AG10803 (cell line): ENCODE measurements around the gene LZTR1.

ENCODE experiments used
- DNase-seq: peaks from one replicate; pipeline ENCODE4 v3.0.0; 2010; ENCODE audit warnings: low read depth
- H3K4me3 ChIP-seq: 2 replicates; pipeline ENCODE4 v1.5.1; 2011; ENCODE audit warnings: mild to moderate bottlenecking, low read length, control low read depth
- CTCF ChIP-seq: conservative IDR thresholded peaks from 2 replicates; pipeline ENCODE4 v1.5.1; 2011; ENCODE audit warnings: mild to moderate bottlenecking, low read length, control low read depth, inconsistent platforms

LZTR1 gene

DNA sequence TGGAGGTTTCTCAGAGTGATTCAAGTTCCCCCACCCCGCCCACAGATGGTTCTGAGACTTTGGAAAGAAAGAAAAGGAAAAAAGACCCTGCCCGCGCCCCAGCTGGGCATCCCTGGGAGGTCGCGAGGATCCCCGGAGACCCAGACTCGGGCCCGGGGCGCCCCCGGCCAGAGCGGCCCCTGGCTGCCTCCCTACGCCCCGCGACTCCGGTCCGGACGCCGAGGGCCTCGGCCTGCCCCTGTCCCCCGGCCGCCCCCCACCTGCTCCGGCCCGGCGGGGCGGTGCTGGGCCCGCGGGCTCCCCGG, 17.3 kb upstream of the LZTR1 start:
- no peak for TF ChIP-seq CTCF
- peak overlapping the region; percentile 9; the same call in 1 of the 2 replicates for H3K4me3 ChIP-seq
- no peak for DNase-seq

DNA sequence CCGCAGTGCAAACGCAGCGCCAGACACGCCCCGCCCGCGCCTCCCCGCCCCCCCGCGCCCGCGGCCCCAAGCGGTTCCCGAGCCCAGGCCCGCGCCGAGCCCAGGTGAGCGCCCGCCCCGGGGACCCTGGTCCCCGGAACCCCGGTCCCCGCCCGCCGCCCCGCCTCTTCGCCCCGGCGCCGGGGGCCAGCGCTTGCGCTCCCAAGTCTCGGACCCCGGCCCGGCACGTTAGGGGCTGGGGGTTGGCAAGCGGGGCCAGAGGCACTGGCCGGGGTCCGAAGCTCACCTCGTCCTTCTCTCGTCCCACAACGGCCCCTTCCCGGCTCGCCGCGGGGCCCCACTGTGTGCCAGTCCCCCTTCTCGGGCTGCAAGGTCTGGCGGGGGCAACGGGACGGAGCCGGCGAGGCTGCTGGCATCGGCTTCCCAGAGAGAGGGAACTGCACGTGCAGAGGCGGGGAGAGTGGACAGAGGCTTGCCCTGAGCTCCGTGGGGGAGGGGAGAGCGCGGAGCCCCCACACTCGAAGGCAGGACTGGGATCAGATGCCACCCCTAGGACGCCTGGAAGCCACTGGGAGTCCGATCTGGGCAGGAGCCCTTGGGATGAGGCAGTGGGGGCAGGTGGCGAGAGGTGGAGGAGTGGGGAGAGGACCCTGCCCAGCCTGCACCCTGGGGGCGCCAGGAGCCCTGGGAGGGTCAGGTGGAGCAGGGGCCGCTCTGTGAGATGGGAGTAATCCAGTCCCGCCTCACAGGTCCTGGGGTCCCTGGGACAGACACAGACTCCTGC, 16.8 kb upstream of the LZTR1 start:
- peak overlapping the region; percentile 20; the same call in 1 of the 2 replicates for H3K4me3 ChIP-seq
- DNase-seq, result no peak
- TF ChIP-seq CTCF, result no peak

- no peak for DNase-seq
- no peak for TF ChIP-seq CTCF
- no peak overlapping the region for H3K4me3 ChIP-seq
Measured at GRCh38 chr22:20965888-20966855, 15.9 kb upstream of the LZTR1 start.

GRCh38 chr22:20966883-20967696, 15.0 kb upstream of the LZTR1 start, which contains the start of gene AIFM3:
Gene AIFM3 (plus strand): TSS chr22:20967255. CDS start chr22:20967945, 690 bp downstream.
- TF ChIP-seq CTCF, result no peak
- no peak for DNase-seq
- H3K4me3 ChIP-seq, result no peak within 1 kb of the TSS

DNA sequence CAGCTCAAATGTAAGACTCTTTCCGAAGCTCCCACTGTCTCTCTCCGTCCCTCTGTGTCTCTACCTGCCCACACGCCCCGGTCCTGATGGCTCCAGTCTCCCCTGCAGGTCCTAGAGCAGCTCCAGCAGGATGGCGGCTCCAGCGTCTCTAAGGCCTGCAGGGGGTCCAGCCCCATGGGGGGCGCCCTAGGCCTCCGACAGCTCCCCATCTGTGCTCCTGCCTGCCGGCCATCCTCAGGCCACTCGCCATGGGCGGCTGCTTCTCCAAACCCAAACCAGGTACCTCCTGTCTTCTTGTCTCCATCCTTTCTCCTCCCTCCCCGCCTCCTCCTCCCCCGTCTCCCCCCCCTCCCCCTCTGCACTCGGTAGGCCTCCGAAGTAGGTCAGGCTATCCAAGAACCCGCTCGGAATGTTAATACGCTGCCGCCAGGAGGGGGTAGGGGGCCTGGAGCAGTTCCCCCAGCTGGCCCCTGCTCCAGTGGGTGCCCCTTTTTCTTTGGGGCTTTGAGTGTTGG, 14.3 kb upstream of the LZTR1 start:
- TF ChIP-seq CTCF, result no peak

DNA sequence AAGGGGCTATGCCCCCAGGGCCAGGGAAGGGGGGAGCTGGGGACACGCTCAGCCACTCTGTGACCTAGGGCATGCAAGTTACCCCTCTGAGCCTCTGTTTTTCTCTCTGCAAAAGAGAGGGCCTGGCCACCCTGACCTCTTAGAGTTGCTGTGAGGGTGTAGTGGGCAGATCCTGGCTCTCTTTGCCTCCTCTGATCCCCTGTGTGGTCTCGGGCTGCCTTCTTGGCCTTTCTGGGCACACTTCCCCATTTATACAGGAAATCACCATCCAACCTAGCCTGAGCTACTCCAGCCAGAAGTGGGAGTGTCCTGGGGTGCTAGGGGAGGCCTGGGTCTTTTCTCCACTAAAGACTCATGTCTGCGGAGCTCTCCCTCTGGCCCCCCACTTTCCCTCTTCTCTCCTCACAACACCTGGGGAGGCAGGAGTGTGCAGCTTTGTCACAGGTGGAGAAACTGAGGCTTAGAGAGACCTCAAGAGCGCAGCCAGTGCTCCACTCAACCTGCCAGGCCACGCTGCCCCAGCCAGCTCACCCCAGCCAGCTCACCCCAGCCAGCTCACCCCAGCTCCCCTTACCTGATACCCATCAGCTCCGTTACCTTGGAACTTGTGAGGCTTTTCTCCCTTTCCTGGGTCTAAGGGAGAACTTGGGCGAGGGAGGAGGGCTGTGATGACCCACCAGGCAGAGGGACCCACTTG, 13.7 kb upstream of the LZTR1 start:
- H3K4me3 ChIP-seq, result no peak overlapping the region
- no peak for DNase-seq
- no peak for TF ChIP-seq CTCF

More for the DNA sequence above, 14.3 kb upstream of the LZTR1 start:
- no peak for DNase-seq
- no peak overlapping the region for H3K4me3 ChIP-seq
